GM13977 (cell line): ENCODE data around the gene GRK5.

Experiments
- DNase-seq: peaks from one replicate; pipeline ENCODE4 v3.0.0; 2012; ENCODE audit warnings: low spot score
- in situ Hi-C: fragments of 300-500 bp; cut with MboI; formaldehyde crosslinking; loops from one replicate; pipeline ENCODE4 v1.12.0; 2022; ENCODE audit warnings: low sequenced_read_pairs, low pct_unique_long_range_greater_than_20kb, mixed read lengths, inconsistent platforms; ENCODE audit not compliant: unreplicated experiment
- TF ChIP-seq, protein P1 (sequence below): IDR thresholded peaks from 2 replicates; pipeline ENCODE4 v1.5.1; 2012; ENCODE audit warnings: mild to moderate bottlenecking, control low read depth; ENCODE audit not compliant: insufficient read depth; ENCODE audit errors: extremely low read depth, missing control alignments

GRK5 gene

DNA sequence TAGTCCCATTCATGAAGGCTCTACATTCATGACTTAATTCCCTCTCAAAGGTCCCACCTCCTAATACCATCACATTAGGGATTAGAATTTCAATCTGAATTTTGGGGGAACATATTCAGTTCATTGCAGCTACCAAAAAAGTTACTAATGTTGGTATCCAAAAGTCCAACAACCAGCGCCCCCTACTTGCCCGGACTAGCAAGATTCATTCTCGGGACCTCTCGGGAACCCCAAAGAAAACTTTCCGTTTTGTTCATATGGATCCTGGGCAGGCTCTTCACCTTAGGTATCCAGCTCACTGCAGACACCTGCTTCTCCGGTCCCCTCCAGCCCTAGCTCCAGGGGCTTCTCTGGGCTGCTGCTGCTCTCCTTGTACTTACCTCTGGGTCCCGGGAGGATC is 8.9 kb upstream of the GRK5 start:
- peak; percentile 40 for DNase-seq
- in situ Hi-C loops, result no loop called here
- TF ChIP-seq, protein P1, sequence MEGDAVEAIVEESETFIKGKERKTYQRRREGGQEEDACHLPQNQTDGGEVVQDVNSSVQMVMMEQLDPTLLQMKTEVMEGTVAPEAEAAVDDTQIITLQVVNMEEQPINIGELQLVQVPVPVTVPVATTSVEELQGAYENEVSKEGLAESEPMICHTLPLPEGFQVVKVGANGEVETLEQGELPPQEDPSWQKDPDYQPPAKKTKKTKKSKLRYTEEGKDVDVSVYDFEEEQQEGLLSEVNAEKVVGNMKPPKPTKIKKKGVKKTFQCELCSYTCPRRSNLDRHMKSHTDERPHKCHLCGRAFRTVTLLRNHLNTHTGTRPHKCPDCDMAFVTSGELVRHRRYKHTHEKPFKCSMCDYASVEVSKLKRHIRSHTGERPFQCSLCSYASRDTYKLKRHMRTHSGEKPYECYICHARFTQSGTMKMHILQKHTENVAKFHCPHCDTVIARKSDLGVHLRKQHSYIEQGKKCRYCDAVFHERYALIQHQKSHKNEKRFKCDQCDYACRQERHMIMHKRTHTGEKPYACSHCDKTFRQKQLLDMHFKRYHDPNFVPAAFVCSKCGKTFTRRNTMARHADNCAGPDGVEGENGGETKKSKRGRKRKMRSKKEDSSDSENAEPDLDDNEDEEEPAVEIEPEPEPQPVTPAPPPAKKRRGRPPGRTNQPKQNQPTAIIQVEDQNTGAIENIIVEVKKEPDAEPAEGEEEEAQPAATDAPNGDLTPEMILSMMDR, result peak; percentile 63

DNA sequence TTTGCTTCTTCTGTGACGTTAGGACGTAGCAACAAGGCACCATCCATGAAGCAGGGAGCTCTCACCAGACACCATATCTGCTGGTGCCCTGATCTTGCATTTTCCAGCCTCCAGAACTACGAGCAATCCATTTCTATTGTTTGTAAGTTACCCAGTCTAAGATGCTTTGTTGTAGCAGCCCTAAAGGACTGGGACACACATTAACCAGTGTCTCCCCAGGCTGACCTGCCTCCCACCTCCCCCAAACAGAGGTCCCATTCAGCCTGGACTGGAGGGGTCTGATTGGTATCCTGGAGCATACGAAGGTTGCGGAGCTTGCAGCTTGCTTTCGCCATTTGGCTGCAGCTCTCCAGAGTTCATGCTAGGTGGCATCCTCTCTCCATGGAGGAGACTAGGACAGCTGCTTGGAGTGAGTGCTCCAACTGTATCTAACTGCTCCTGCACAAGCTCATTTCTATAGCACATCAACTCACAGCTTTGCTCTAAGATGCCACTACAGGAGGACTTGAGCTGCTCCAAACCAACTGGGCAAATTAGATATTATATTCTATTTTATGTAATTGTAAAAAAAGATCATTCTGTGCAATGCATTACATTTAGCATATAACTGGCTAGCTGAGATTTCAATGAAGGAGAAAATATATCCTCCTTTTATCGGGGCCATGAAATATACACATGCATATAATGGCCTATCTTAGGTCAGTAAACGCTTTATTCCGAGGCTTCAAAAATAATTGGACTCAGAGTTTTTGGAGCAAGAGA is 8.0 kb upstream of the GRK5 start:
- TF ChIP-seq, protein P1, result peak; percentile 79
- peak; percentile 63 for DNase-seq
- in situ Hi-C loops, result no loop called here

DNA sequence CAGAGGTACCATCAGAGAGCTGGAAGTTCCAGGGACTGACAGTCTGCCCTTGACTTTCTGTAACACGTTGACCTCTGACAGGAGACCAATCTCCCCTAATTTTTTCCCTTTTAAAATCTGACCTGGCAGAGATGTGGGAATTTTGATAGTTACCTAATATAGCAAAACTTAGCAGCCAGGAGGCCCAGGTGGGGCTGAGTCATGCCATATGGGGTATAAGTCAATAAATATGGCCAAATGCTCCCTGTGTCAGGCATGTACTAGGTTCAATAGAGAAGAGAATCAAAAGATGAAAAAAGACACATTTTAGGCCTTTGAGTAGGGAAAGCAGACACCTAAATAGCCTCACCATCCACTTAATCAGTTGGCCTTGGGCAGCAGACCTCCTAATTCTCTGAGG is 6.1 kb upstream of the GRK5 start:
- no peak for DNase-seq
- TF ChIP-seq, protein P1, result no peak
- in situ Hi-C loops, result no loop called here

DNA sequence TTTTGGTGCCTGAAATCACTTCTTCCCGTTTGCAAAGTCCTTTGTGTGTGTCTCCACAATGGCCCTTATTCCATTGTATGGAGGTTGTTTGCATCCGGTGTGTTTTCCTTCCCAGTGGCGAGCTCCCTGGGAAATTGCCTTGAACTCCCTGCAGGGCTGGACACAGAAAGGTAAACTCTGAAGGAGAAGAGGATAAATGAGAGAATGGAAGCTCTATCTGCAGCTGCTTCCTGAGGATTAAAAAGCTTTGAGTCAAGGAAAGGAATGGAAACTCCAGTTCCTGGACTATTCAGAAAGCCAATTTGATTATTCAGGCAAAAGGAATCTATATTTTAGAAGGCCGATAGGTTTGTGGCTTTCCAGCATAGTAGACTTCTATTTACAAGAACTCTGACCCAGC is 4.4 kb upstream of the GRK5 start:
- in situ Hi-C loops, result no loop called here
- TF ChIP-seq, protein P1, result no peak

DNA sequence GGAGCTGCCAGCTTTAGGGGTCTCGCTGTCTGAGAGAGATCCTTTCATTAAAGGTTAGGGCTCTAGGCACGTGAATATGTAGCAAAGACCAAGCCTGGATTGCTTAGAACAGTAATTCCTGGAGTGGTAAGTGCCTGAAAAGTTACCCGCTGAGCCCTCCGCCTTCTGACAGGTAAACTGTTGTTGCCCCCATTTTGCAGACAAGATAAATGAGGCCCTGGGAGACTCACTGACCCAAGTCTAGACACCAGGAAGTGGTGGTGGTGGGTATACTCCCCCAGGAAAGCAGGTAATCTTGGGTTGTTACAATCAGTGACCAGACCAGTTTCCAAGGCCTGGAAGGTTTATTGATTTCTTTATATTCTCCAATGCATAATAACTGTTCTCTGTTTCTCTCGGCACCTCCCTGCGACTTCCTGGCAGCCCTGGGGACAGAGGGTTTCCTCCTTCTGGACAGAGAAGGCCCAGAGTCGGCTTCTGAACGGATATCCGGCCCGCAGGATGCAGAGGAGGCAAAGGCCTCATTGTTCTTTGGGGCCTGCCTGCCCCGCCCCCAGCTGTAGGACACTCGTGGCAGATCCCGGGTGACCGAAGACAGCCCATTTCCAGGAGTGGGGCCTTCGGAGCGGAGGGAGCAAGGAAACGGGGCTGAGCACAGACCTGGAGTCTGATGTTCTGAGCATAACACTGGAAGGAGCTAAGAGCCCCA is 1.3 kb upstream of the GRK5 start:
- TF ChIP-seq, protein P1, result no peak
- peak; percentile 63 for DNase-seq
- in situ Hi-C loops, result loop anchor here (5.0 kb wide), 1 partner anchor 211 kb away; no protein-coding TSS in a partner anchor

More for the DNA sequence above, 4.4 kb upstream of the GRK5 start:
- DNase-seq, result no peak

DNA sequence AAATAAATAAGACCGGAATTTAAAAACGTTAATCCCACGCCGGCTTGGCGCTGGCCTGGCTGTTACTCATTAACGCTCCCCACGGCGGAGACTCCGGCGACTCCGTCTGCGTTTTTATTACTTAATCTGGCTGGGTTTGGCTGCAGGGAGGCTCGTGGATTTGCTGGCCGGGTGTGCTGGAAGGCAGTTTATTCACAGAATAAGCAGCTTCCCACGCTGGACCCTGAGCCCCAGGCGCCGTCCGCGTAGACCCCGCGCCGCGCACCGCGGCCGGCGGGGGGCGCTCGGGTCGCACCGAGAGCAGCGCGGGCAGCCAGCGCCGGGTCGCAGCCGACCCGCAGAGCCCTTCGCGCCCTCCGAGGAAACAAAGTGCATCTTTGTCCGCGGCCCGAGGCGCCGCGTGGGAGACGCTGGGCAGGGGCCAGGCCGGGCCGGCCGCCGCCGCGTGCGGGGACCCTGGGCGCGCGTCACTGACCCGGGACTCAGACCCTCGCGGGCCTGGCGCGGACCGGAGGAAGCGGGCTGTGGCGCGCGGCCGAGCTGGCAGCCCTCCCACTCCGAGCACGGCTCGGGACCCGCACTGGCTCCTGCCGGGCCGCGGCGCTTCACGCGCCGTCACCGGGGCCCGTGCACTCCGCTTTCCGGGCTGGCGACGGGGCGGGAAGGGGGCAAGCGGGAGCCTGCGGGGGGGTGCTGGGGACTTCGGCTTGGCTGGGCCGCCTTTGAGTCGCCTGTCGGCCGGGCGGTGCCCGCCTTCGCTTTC is 587 bp upstream of the GRK5 start:
- TF ChIP-seq, protein P1, result peak; percentile 97
- in situ Hi-C loops, result loop anchor here (5.0 kb wide), 1 partner anchor 211 kb away; no protein-coding TSS in a partner anchor
- peak; percentile 88 for DNase-seq
